NCI-H128 (cell line): Measurements from ENCODE around the gene CASTOR2.
"Not testable (repeated sequence)": the region's sequence is repeated elsewhere in the genome, so short reads cannot be mapped to it uniquely, and the experiment has no call there.

ENCODE experiments used
- DNase-seq: peaks from one replicate; lab custom pipeline; 2025; ENCODE audit not compliant: unreplicated experiment; lab: John Stamatoyannopoulos, UW

The CASTOR2 gene

GRCh38 chr7:74964511-74965119 lies at the start of gene CASTOR2:
Gene CASTOR2 (plus strand): TSS chr7:74964705. CDS start chr7:74964986, 281 bp downstream.
- DNase-seq, result not testable (repeated sequence)

GRCh38 chr7:74922321-74922890 lies 42.1 kb upstream of the CASTOR2 start:
- DNase-seq, result not testable (repeated sequence)

GRCh38 chr7:74923644-74924043 lies 40.9 kb upstream of the CASTOR2 start:
- DNase-seq, result not testable (repeated sequence)

- not testable (repeated sequence) for DNase-seq
These were observed 37.5 kb upstream of the CASTOR2 start for GRCh38 chr7:74926968-74927367.

GRCh38 chr7:74931563-74932328 lies 32.8 kb upstream of the CASTOR2 start:
- not testable (repeated sequence) for DNase-seq

GRCh38 chr7:74939429-74939828 lies 25.1 kb upstream of the CASTOR2 start:
- DNase-seq, result not testable (repeated sequence)

GRCh38 chr7:74941302-74942069 lies 23.0 kb upstream of the CASTOR2 start:
- DNase-seq, result not testable (repeated sequence)

- not testable (repeated sequence) for DNase-seq
These were observed 20.6 kb upstream of the CASTOR2 start for GRCh38 chr7:74943923-74944322.

GRCh38 chr7:74947741-74948140 lies 16.8 kb upstream of the CASTOR2 start:
- DNase-seq, result not testable (repeated sequence)

GRCh38 chr7:74953774-74954173 lies 10.7 kb upstream of the CASTOR2 start:
- DNase-seq, result not testable (repeated sequence)

- DNase-seq, result not testable (repeated sequence)
These were observed 6.2 kb upstream of the CASTOR2 start for GRCh38 chr7:74958328-74958727.

GRCh38 chr7:74963704-74964510 lies 598 bp upstream of the CASTOR2 start:
- DNase-seq, result not testable (repeated sequence)

GRCh38 chr7:74966208-74966854 lies 1.8 kb downstream of the CASTOR2 start:
- not testable (repeated sequence) for DNase-seq

GRCh38 chr7:74966909-74967308 lies 2.4 kb downstream of the CASTOR2 start:
- not testable (repeated sequence) for DNase-seq

- not testable (repeated sequence) for DNase-seq
These were observed 6.9 kb downstream of the CASTOR2 start for GRCh38 chr7:74971431-74971830.

GRCh38 chr7:74972377-74972776 lies 7.9 kb downstream of the CASTOR2 start:
- DNase-seq, result not testable (repeated sequence)

- DNase-seq, result not testable (repeated sequence)
These were observed 11.5 kb downstream of the CASTOR2 start for GRCh38 chr7:74975959-74976358.

- not testable (repeated sequence) for DNase-seq
These were observed 13.0 kb downstream of the CASTOR2 start for GRCh38 chr7:74977523-74977922.

GRCh38 chr7:74988436-74988835 lies 23.9 kb downstream of the CASTOR2 start:
- DNase-seq, result not testable (repeated sequence)

- DNase-seq, result no peak
These were observed 28.6 kb downstream of the CASTOR2 start for GRCh38 chr7:74993121-74993520.
